CD4-positive, alpha-beta T cell treated with Interleukin-15 for 4 hours (primary cell): Measurements from ENCODE around the gene SPA17.

Source experiments
- DNase-seq: peaks from one replicate; pipeline ENCODE4 v3.0.0-alpha.2; 2020; ENCODE audit warnings: low spot score

Gene SPA17

DNA sequence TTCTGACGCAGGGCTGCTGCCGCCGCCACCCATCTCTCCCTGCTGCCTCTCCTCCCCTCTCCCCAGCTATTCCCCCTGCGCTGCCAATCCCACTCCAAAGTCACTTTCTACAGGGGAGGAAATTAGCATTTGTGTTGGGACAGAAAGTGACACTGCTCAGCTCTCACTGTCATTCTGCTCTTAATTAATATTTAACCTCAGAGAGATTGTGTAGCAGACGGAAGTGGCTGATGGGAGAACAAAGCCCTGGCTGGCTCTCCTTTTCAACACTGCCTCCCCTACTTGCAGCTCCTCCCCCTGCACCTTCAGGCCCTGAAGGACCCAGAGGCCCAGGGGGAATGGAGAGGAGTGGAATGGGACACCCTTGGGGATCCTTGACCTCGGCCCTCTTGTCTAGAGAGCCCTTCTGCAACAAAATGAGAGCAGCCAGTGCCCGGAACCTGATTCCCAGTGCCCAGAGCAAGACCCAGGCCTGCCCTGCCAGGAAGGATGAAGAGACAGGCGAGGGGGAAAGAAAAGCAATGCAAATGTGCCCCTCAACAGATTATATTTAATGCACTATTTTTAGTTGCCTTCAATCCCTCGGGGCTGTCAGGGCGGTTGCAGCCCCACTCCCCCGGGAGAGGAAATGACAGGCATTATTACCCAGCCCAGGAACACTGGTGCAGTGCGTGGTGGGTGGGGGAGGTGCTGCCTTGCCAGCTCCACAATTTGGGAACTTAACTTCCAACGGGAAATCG, 51.4 kb downstream of the SPA17 start:
- DNase-seq = no peak

DNA sequence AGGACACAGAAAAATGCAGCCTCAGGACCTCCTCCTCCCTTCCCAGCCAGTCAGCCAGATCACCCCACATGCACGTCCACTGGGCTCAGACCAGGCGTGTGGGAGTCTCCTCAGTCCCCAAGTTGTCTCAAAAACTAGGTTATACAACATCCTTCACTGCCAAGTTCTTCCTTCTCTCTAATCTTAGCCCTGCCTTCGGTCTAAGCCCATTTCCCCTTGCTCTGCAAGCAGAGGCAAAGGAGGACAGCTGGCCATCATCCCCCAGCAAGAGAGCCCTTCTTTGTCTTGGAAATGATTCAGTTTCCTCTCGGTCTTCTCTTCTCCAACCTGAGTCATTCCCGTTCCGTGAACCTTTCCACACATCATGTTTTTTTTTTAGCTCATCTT, 52.0 kb downstream of the SPA17 start:
- DNase-seq = no peak

DNA sequence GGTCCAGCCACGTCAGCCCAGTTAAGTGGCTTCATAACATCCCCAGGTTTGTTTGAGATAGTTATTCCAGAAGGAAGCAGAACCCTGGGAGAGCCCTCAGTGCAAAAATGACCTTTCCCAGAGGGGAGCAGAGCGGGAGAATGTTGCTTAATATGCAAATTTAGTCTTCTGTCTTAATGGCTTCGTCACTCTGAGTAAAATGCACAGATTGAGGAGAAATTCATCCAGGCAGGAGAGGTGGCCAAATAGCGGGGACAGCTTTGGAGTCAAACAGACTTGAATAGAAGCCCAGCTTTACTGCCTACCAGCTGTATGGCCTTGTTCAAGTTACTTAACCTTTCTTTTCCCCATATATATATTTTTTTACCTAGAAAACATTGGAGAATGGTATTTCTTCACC, 53.8 kb downstream of the SPA17 start:
- no peak for DNase-seq

DNA sequence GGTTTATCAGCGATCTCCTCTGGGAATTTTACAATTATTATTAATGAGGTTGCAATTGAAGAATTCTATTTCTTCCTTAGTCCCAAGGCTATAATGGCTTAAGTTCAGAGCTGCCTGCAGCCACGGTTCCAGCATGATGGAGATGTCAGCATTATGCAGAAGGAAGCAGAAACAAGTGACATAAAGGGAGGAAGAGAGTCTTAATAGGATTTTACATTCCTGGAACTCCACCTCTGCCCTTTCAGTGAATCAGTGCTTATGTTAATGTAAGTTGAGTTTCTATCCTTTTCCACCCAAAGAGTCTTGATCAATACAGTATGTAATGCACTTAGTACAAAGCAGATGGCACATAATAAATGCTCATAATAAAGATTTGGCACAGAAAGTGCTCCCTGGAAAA, 54.4 kb downstream of the SPA17 start:
- DNase-seq = no peak

DNA sequence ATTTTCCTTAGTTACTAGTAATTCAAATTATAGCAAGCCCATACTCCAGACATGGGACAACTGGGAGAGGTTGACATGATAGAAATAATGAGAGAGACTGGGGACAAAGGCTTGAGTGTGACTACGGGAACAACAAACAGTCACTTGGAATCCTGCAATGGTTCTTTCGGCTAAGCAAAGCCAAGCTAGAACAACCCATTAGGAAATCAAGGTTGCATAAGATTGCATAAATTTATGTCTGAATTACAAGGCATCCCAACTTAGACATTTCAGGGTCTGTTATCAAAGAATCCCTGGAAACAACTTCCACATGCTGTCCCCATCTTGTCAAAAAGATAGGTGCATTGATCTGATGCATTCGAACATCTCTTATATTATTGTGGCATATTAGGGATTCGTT, 55.9 kb downstream of the SPA17 start:
- DNase-seq = no peak

DNA sequence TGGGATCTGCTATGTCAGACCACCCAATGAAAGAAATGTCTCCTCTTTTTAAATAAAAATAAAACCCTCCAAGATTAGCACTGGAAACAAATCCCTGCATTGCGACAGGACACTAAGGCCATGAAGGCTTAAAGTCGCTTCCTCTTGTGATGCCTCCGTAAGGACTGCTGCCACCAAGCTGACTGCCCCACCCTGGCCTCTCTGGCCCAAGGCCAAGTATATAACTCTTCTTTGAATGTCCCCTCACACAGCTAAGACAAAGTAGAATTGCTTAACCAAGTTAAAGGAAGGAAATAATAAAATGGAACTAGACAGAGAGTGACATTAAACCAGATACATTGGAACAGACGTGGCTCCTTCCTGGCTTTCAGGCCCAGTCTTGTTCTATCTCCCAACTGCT, 58.5 kb downstream of the SPA17 start:
- DNase-seq = no peak

DNA sequence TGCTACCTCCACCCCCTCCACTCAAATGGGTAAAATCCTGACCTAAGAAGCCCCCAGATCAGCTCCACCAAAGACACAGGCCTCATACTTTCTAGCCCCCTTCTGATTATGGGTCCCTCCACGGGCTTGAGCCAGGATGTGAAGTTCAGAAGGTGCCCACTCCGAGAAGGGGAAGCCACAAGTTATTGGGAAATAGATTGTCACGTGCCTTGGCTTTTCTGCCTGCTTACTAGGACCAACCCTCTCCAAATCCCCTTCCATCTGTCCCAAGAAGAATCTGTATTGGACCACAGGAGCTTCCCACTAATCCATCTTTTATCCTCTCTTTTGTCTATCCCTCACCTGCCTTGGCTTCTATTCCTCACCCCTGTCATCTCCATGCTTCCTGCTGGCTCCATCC, 63.0 kb downstream of the SPA17 start:
- DNase-seq = no peak

DNA sequence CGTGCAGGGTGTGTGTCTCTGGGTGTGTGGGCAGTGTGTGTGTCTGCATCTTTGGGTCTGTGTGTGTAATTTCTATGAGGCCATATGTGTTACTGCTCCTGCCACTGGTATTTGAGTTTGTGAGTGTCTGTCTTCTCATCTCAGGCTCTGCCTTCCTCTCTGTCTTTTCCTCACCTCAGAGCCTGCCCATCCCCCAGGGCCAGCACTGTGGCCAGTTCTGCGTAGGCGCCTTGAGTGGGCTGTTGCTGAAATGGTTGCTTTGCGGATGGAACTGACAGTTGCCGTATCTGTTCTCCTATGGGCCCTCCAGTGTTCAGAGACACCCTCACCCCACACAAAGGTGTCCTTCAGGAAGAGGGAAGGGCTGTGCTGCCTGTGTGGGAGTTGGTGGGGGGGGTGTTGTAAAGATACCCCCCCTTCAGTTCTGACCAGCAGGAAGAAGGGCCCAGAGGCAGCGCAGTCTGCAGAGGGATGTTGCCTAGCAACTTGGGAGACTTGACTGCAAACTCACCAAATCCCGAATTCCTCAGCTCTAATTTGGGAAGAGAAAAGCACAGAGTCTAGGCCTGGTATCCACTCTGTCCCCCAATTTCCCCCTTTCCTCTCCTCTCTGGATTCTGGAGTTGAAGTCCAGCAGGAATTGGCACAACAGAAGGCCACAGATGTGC, 64.1 kb downstream of the SPA17 start:
- DNase-seq = no peak

DNA sequence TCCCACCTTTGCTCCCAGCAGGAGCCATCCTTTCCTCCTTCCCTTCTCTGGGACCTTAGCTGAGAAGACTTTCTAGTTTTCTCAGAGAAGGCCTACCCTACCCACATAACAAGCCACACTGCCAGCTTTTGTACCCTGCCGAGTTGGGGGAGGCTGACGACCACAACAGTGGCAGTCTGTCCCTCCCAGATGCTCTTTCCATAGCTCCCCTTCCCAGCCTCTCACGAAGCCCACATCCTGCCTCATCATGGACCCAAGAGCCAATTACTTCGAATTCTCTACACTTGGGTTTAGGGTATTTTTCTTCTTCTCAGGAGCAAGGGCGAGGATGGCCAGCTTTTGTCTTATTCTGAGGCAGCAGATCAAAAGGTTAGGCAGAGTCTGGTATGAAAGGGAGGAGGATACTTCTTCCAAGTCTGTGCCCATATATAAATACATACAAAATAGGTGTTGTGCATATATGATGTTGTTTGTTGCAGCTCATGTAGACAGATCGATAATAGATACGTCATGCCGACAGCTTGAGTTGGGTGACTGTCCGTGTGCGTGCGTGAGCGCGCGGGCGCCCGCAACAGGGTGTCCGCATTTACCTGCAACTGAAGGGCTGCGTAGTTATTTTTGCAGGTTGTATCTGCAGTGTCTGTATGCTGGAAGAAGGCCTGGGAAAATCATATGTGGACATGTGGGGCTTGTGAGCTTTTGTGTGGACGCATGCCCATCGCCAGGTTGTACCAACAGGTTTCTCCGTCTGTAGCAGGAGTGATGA, 65.2 kb downstream of the SPA17 start:
- no peak for DNase-seq

DNA sequence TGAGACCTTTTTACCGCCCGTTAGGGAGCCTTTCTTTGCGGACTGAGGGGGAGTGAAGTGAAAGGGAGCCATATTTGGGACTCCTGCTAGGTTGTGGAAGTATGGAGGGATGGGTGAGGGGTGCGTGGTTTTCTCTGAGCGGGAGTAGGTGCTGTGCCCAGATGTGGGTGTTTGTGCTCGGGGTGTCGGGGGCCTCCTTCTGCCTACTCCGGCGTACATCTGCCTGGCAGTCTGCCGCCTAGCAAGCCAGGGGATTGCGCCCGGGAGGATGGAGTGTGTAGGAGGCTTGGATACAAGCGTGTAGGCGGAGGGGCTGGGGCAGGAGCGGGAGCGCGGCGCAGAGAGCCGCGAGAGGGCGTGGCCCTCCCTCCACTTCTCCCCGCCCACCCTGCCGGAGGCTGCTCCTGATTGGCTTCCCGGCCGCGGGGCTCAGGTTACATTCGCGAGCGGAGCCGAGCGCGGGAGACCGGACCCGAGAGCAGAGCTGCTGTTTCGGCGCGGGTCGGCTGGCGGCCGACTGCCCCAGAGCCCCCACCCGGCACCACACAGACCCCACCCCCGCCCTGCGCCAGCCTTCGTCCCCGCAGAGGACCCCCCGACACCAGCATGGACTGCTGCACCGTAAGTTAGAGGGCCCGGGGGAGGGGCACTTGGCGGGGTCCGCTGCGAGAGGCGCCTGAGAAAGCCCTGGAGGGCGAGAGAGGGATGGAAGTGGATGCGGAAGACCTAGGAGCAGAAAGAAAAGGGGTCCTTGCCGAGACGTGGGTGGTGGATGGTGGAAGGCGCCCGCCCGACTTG, 66.0 kb downstream of the SPA17 start, which contains the start of gene NRGN:
TSS of gene NRGN (plus strand) at position 464 of the 798 bp plus-strand sequence. CDS start at position 607, 143 bp downstream.
- DNase-seq = peak; percentile 80

DNA sequence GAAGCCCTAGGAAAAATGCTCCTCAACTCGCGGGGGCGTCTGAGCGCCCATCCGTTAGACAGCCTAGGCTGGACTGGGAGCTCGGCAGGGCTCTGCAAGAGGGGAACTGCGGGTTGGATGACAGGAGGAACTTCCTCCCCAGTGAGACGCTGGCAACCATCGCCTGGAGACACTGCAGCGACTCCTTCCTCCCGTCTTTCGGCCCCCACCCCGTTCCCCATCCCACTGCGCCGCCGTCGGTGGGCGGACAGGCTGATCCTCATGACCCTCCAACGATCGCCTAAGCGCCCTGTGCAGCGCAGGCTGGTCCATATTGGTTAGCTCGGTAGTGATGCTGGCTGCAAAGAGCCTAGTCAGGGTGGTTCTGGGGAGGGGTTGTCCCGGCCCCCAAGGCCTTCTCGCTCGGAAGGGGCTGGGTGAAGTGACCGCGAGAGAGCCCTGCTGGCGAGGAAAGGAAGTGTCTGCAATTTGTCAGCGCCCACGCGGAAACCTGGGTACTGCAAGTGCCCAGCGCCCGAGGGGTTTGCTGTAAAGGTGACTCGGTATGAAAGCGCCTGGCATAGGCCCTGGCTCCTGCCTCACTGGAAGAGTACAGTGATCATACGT, 66.7 kb downstream of the SPA17 start:
- DNase-seq = peak; percentile 52

DNA sequence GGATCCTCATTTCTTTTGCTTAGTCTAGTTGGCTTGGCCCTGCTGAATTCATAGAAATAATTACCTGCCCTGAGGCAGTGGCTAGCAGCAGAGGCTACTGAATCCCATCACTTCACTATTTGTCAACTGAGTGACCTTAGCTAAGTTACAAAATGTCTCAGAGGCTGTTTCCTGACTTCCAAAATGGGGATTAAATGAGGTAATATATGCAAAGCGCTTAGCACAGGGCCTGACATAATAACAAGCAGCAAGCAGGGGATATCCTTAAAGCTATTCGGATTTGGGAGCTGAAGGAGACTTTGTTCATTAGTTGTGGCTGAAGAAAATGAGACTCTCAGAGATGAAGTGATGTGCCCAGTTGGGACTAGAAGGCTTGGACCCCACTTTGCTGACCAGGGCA, 68.9 kb downstream of the SPA17 start:
- no peak for DNase-seq

DNA sequence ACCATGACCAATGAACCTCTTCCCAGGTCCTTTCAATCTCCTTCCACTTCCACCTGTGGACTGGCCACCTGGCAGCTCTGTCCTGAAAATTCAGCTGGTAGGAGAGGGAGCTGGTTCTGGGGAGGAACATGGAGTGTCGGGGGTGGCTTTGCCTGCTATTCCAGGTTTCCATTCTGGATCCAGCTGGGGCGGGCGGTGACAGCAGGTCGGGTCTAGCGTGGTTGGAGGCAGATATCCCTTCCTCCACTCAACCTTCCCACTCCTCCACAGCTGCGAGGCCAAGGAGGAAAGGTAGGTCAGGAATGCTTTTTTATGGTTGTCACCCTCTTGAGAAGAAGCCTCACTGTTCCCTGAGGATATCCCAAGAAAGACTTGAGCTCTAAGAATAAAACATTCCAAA, 69.3 kb downstream of the SPA17 start:
- DNase-seq = no peak

DNA sequence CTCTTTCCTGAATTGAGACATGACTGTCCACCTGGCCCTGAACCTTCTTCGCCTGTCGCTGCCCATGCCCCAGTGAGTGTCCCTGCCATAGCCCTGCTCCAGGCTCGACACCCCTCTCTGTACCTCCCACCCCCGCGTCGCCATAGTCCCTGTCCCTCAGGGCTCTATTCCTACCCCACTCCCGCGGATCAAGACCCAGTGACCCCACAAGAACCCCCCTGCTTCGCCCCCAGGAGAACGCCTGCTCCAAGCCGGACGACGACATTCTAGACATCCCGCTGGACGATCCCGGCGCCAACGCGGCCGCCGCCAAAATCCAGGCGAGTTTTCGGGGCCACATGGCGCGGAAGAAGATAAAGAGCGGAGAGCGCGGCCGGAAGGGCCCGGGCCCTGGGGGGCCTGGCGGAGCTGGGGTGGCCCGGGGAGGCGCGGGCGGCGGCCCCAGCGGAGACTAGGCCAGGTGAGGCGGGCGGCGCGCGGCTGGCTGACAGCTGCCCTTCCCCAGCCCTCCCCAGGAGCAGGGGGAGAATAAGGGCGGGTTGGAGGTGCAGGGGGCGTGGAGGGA, 71.6 kb downstream of the SPA17 start:
- no peak for DNase-seq

DNA sequence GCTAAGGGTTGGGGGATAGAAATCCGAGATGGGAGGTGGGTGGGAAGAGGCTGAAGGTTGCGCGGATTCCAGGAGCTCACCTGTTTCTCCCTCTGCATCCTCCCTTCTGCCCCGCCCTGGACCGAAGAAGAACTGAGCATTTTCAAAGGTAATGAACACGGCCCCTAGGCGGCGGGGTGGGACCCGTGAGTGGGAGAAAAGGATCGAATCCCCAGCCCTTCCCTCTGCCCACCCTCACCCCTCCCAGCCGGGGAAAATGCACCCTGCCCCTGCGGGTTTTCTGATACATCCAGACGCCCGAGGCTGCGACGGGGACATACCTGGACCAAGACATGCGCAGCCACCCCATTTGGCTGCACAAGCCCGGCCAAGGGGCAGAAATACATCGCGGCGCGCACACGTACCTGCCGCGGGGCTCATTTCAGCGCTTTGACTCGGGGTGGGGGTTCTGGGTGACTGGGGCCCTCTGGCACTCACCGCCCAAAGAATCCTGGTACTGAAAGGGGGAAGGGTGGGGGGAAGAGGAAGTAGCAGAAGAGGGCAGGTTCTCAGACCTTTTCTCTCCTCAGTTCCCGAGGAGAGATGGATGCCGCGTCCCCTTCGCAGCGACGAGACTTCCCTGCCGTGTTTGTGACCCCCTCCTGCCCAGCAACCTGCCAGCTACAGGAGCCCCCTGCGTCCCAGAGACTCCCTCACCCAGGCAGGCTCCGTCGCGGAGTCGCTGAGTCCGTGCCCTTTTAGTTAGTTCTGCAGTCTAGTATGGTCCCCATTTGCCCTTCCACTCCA, 72.3 kb downstream of the SPA17 start:
- DNase-seq = peak; percentile 26

DNA sequence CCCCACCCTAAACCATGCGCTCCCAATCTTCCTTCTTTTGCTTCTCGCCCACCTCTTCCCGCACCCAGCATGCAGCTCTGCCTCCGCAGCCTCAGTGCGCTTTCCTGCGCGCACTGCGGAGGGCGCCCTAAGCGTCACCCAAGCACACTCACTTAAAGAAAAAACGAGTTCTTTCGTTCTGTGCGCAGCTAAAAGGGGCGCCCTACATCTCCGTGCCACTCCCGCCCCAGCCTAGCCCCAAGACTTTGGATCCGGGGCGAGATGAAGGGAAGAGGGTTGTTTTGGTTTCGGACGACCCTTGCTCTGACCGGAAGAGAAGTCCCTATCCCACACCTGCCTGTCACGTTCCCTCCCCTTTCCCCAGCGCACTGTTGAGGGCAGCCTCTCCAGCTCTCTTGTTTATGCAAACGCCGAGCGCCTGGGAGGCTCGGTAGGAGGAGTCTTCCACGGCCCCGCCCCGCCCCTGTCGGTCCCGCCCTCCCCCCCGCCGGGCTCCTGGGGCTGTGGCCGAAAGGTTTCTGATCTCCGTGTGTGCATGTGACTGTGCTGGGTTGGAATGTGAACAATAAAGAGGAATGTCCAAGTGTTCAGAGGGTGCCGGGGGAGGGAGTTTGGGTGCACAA, 73.0 kb downstream of the SPA17 start:
- DNase-seq = peak; percentile 80
